ENCODE data around the gene STK11.

The STK11 gene

DNA sequence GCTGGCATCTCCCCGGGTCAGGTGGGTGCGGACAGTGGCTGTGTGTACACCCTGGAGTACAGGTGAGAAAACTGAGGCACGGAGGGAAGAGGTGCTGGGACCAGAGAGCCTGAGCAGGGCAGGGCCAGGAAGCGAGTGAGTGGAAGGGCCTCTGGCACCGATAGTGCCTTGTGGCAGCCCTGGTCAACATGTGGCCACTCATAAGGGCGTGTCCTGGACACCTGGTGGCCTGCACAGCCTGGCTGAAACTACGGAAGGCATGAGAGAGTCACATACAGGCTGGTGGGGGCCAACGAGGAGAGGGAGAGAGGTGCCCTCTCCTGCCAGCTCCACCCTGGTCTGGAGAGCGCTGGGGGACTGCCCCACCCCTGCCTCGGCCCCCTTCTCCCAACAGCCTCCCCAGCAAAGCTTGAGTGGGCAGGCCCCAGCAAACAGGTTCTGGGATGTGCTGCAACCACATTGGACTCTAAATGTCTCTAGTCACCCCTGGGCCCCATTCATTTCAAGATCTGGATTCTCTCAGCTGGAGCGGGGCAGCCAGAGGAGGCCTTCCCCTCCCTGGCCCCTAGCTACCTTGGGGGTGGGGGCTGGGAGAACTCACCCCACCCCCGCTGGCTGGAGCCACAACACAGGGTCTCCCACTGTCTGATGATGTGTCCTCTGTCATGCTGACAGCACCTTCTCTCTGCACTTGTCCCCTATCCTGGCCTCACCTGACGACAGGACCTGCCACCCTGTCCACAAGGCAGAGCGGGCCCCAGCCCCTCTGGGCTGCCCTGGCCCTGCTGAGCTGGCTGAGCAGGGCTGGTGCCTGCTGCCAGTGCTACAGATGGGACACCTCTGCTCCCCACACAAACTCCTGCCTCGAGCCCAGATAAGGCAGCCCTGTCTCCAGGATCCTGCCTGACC, 26.4 kb downstream of the STK11 start:
- Histone ChIP-seq H3K4me2 (no peak overlapping the region), H3K27ac (no peak overlapping the region), H3K79me2 (ENCODE audit: insufficient read depth, low read depth) (no peaks in the 10 kb centered on the region), H4K20me1 (ENCODE audit: insufficient read depth) (no peaks in the 10 kb centered on the region), H2AFZ (ENCODE audit: low read depth) (no peak overlapping the region), H3K9ac (no peak overlapping the region), H3K27me3 (ENCODE audit: insufficient read depth, low read depth) (peaks cover 10% of the 10 kb centered on the region; the same call in 1 of the 2 replicates), H3K4me3 (IDR thresholded peaks at IDR 0.05; ENCODE audit: insufficient read depth, low read depth, low read length) (no peak overlapping the region), H3K36me3 (ENCODE audit: insufficient read depth) (no peaks in the 10 kb centered on the region), H3K4me1 (ENCODE audit: low read depth, poor library complexity, severe bottlenecking) (no peaks in the 10 kb centered on the region)
- TF ChIP-seq CTCF (conservative IDR thresholded peaks at IDR 0.05; ENCODE audit: low read depth, low read length): no peak

DNA sequence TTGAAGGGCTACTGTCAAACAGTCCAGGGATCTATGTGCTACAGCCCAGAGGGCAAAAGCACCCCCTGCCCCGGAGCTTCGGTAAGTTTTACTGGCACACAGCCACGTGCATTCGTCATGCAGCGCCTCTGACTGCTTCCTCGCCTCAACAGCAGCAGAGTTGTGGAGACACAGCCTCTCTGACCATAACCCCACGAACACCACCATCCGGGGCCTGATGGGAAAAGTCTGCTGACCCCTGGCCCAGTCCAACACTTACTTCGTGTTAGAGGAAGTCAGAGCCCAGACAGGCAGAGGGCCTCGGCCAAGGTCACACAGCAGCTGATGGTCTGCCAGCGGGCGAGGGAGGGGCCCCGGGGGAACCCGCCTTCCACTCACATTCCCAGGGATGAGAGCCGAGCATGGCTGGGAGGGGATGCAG, 27.1 kb downstream of the STK11 start:
- H4K20me1 ChIP-seq (ENCODE audit: insufficient read depth): no peaks in the 10 kb centered on the region
- H3K79me2 ChIP-seq (ENCODE audit: insufficient read depth, low read depth): no peaks in the 10 kb centered on the region
- no peak for TF ChIP-seq CTCF (conservative IDR thresholded peaks at IDR 0.05; ENCODE audit: low read depth, low read length)
- no peak overlapping the region for H3K27ac ChIP-seq
- no peak overlapping the region for H3K4me3 ChIP-seq (IDR thresholded peaks at IDR 0.05; ENCODE audit: insufficient read depth, low read depth, low read length)
- H3K4me2 ChIP-seq: no peak overlapping the region
- no peak overlapping the region for H2AFZ ChIP-seq (ENCODE audit: low read depth)
- H3K36me3 ChIP-seq (ENCODE audit: insufficient read depth): no peaks in the 10 kb centered on the region
- H3K9ac ChIP-seq: no peak overlapping the region
- H3K4me1 ChIP-seq (ENCODE audit: low read depth, poor library complexity, severe bottlenecking): no peaks in the 10 kb centered on the region
- peaks cover 13% of the 10 kb centered on the region for H3K27me3 ChIP-seq (ENCODE audit: insufficient read depth, low read depth)

- Histone ChIP-seq H3K4me2 (no peak overlapping the region), H2AFZ (ENCODE audit: low read depth) (no peak overlapping the region), H3K27ac (no peak overlapping the region), H3K27me3 (ENCODE audit: insufficient read depth, low read depth) (peaks cover 13% of the 10 kb centered on the region), H3K36me3 (ENCODE audit: insufficient read depth) (no peaks in the 10 kb centered on the region), H3K79me2 (ENCODE audit: insufficient read depth, low read depth) (no peaks in the 10 kb centered on the region), H3K4me3 (IDR thresholded peaks at IDR 0.05; ENCODE audit: insufficient read depth, low read depth, low read length) (no peak overlapping the region), H4K20me1 (ENCODE audit: insufficient read depth) (no peaks in the 10 kb centered on the region), H3K4me1 (ENCODE audit: low read depth, poor library complexity, severe bottlenecking) (no peaks in the 10 kb centered on the region), H3K9ac (no peak overlapping the region)
- TF ChIP-seq CTCF (conservative IDR thresholded peaks at IDR 0.05; ENCODE audit: low read depth, low read length): no peak
Observed at GRCh38 chr19:1233115-1233667, 27.6 kb downstream of the STK11 start.

DNA sequence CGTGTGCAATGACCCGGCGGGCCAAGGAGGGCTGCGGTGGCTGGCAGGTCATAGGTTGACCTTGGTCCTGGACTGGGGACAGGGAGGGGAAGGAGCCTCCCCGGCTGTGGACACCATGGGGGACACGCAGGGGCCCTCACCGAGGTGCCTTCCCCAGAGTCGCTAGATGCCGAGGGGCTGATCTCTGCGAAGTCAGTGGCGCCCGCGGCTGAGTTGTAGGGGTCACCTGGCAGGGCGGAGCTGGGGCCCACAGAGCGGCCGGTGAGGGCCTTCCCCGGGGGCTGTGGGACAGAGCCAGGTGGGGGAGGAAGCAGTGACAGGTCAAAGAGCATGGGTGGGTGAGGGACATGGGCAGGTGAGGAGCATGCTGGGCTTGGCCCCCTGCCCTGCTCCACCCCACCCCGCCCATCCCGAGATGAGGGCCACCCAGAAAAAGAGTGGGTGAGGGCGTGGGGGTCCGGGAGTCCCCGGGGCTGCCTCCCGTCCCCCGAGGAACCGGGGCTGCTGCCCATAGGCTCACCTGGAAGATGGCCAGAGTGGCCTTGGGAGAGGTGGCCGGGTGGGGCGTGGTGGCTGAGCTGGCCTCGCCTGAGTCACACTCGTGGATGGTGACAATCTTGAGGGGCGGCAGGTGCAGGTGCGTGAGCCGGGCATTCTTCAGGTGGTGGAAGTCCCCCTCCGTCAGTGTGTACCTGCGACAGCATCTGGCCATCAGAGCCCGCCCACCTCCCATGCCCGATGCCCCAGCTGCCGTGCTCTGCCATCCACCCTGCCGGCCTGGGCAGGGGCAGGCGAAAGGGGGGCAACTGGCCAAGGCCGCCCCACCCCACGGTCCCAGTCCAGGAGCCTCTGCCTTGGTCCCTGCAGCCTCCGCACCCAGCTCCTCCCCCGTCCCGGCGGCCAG, 28.7 kb downstream of the STK11 start:
- Histone ChIP-seq H2AFZ (ENCODE audit: low read depth) (no peak overlapping the region), H3K27ac (no peak overlapping the region), H3K4me3 (IDR thresholded peaks at IDR 0.05; ENCODE audit: insufficient read depth, low read depth, low read length) (no peak overlapping the region), H3K4me1 (ENCODE audit: low read depth, poor library complexity, severe bottlenecking) (no peaks in the 10 kb centered on the region), H3K79me2 (ENCODE audit: insufficient read depth, low read depth) (no peaks in the 10 kb centered on the region), H3K27me3 (ENCODE audit: insufficient read depth, low read depth) (peaks cover 22% of the 10 kb centered on the region), H3K36me3 (ENCODE audit: insufficient read depth) (no peaks in the 10 kb centered on the region), H3K4me2 (no peak overlapping the region), H4K20me1 (ENCODE audit: insufficient read depth) (no peaks in the 10 kb centered on the region), H3K9ac (no peak overlapping the region)
- TF ChIP-seq CTCF (conservative IDR thresholded peaks at IDR 0.05; ENCODE audit: low read depth, low read length): no peak
